Peyer's patch (tissue), 4 donors: ENCODE results near the gene RSKR.

Experiments used
- POLR2A ChIP-seq, 2 donors: fragments of 450-650 bp; IDR thresholded peaks; one replicate each; pipeline ENCODE4 v1.5.1; 2017; ENCODE audit warnings: antibody characterized with exemption in 2 of 2, mild to moderate bottlenecking in 2 of 2, moderate library complexity in 2 of 2
- TF ChIP-seq, protein P1 (sequence below), 6 experiments: fragments of 450-650 bp in 4 of 6; fragments of 200-600 bp in 2 of 6; sonication (generic) in 1 of 6; IDR thresholded peaks; one replicate each; pipeline ENCODE4 v1.5.1; 2017 to 2019; ENCODE audit warnings: antibody characterized with exemption in 6 of 6, mild to moderate bottlenecking in 3 of 6, moderate library complexity in 1 of 6

DNA sequence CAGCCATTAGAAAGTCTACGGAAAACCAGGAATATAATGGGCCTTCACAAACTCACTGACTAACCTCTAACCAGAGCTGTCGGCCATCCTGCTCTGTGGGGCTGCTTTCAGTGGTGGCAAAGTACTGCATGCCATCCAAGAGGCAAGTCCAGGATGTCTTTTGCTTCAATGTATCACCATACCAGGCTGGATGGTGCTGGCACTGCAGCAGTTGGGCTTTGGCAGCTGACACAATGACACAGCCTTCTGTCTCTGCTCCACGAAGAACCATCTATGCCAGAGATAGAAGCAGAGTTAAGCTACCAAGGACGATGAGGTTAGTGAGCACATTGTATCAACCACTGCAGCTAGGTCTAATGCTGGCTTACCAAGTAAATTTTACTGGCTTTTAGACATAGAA is 9.7 kb upstream of the RSKR start:
- TF ChIP-seq, protein P1, sequence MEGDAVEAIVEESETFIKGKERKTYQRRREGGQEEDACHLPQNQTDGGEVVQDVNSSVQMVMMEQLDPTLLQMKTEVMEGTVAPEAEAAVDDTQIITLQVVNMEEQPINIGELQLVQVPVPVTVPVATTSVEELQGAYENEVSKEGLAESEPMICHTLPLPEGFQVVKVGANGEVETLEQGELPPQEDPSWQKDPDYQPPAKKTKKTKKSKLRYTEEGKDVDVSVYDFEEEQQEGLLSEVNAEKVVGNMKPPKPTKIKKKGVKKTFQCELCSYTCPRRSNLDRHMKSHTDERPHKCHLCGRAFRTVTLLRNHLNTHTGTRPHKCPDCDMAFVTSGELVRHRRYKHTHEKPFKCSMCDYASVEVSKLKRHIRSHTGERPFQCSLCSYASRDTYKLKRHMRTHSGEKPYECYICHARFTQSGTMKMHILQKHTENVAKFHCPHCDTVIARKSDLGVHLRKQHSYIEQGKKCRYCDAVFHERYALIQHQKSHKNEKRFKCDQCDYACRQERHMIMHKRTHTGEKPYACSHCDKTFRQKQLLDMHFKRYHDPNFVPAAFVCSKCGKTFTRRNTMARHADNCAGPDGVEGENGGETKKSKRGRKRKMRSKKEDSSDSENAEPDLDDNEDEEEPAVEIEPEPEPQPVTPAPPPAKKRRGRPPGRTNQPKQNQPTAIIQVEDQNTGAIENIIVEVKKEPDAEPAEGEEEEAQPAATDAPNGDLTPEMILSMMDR (IDR thresholded peaks at IDR 0.05), result no peak
- TF ChIP-seq POLR2A (IDR thresholded peaks at IDR 0.05), result no peak
